Cardiac muscle cell (in vitro differentiated cells and primary cell): ENCODE measurements around the gene NIPBL. TPM values are rescaled to one million over a fixed set of nuclear protein-coding genes. Genes with fewer than 3 reads are reported as not detected.

Source experiments
- DNase-seq, 2 donors: peaks; one replicate each; pipeline versions ENCODE4 v3.0.0 to v3.0.0-alpha.2; 2010 to 2017; ENCODE audit warnings: low read depth in 1 of 2, low spot score in 1 of 2
- H3K27ac ChIP-seq: fragments of 200-600 bp; sonication (generic); 2 replicates; pipeline ENCODE4 v1.5.1; 2016
- H3K27me3 ChIP-seq: fragments of 200-600 bp; sonication (generic); 2 replicates; pipeline ENCODE4 v1.6.0; 2016; ENCODE audit warnings: control low read depth
- H3K36me3 ChIP-seq: fragments of 200-600 bp; sonication (generic); 2 replicates; pipeline ENCODE4 v1.5.1; 2016; ENCODE audit warnings: control low read depth
- H3K4me1 ChIP-seq: fragments of 200-600 bp; sonication (generic); 2 replicates; pipeline ENCODE4 v1.8.1; 2017; ENCODE audit warnings: low read depth, mild to moderate bottlenecking, mixed run types
- H3K4me3 ChIP-seq: fragments of 200-600 bp; sonication (generic); 2 replicates; pipeline ENCODE4 v1.5.1; 2016; ENCODE audit warnings: mild to moderate bottlenecking
- H3K9me3 ChIP-seq: fragments of 200-600 bp; sonication (generic); 2 replicates; pipeline ENCODE4 v1.5.1; 2017; ENCODE audit warnings: low read depth, mild to moderate bottlenecking, control low read depth
- CTCF ChIP-seq: IDR thresholded peaks from 2 replicates; pipeline ENCODE4 v1.5.1; 2012; ENCODE audit warnings: low read depth, mild to moderate bottlenecking, low read length
- polyA plus RNA-seq: library from polyadenylated mRNA; unstranded; fragments of >200 nt; fragmentation: Nextera tagmentation; extraction: Ambion mirVana; gene quantifications from 2 replicates; pipeline ENCODE4 v1.2.1, GENCODE V29; 2016
- total RNA-seq: library from RNA; depleted of rRNA; stranded (reverse); fragments of >200 nt; gene quantifications from 2 replicates; pipeline ENCODE4 v1.2.3, GENCODE V29; 2016

Gene NIPBL
- total and polyA plus RNA-seq, 2 experiments from 2014 or later, result 19.1 to 43.9 TPM

- Histone ChIP-seq H3K27ac (no peak overlapping the region), H3K4me1 (peaks cover 34% of the 10 kb centered on the region), H3K27me3 (no peaks in the 10 kb centered on the region), H3K36me3 (no peaks in the 10 kb centered on the region), H3K4me3 (peak overlapping the region; percentile 89), H3K9me3 (no peaks in the 10 kb centered on the region)
- TF ChIP-seq CTCF, result no peak
- DNase-seq, result peak in 1 of 2 donors; percentile 13
Measured at GRCh38 chr5:36880761-36881160, 4.2 kb downstream of the NIPBL start.

GRCh38 chr5:36881304-36881703, 4.7 kb downstream of the NIPBL start:
- no peaks in the 10 kb centered on the region for H3K9me3 ChIP-seq
- H3K4me1 ChIP-seq, result peaks cover 34% of the 10 kb centered on the region
- no peak overlapping the region for H3K4me3 ChIP-seq
- no peaks in the 10 kb centered on the region for H3K36me3 ChIP-seq
- H3K27me3 ChIP-seq, result no peaks in the 10 kb centered on the region
- no peak overlapping the region for H3K27ac ChIP-seq
- no peak for TF ChIP-seq CTCF
- no peak for DNase-seq

- no peak for DNase-seq
- Histone ChIP-seq H3K36me3 (no peaks in the 10 kb centered on the region), H3K9me3 (no peaks in the 10 kb centered on the region), H3K27me3 (no peaks in the 10 kb centered on the region), H3K4me1 (peaks cover 34% of the 10 kb centered on the region), H3K4me3 (no peak overlapping the region), H3K27ac (no peak overlapping the region)
- TF ChIP-seq CTCF, result no peak
Measured at GRCh38 chr5:36881807-36882206, 5.2 kb downstream of the NIPBL start.

- no peaks in the 10 kb centered on the region for H3K9me3 ChIP-seq
- no peak for DNase-seq
- H3K27me3 ChIP-seq, result no peaks in the 10 kb centered on the region
- H3K4me1 ChIP-seq, result peaks cover 34% of the 10 kb centered on the region
- H3K27ac ChIP-seq, result no peak overlapping the region
- H3K36me3 ChIP-seq, result no peaks in the 10 kb centered on the region
- no peak overlapping the region for H3K4me3 ChIP-seq
- no peak for TF ChIP-seq CTCF
Measured at GRCh38 chr5:36882250-36882649, 5.7 kb downstream of the NIPBL start.

GRCh38 chr5:36883894-36884462, 7.4 kb downstream of the NIPBL start:
- Histone ChIP-seq H3K27ac (peak overlapping the region; percentile 41), H3K36me3 (no peaks in the 10 kb centered on the region), H3K4me1 (peaks cover 34% of the 10 kb centered on the region), H3K9me3 (no peaks in the 10 kb centered on the region), H3K4me3 (no peak overlapping the region), H3K27me3 (no peaks in the 10 kb centered on the region)
- TF ChIP-seq CTCF, result no peak
- DNase-seq, result no peak
